AG04450 (cell line): ENCODE results near the gene TMEM184C. TPM values are rescaled to one million over a fixed set of nuclear protein-coding genes. Genes with fewer than 3 reads are reported as not detected.

Source experiments
- CTCF ChIA-PET: fragments of 300-600, 350-600 bp; formaldehyde crosslinking; extraction: SDS; loops from one replicate; lab custom pipeline; 2022; ENCODE audit warnings: antibody characterized with exemption, inconsistent platforms; lab: Charles Lee
- POLR2A ChIA-PET: fragments of 350-600 bp; formaldehyde crosslinking; extraction: SDS; loops from one replicate; lab custom pipeline; 2021; ENCODE audit warnings: antibody characterized with exemption, inconsistent platforms; lab: Yijun Ruan, JAX
- DNase-seq: peaks from one replicate; pipeline ENCODE4 v3.0.0-alpha.2; 2011; ENCODE audit warnings: low read depth, low spot score
- H3K27ac ChIP-seq: one replicate; pipeline ENCODE4 v1.5.1; 2012; ENCODE audit warnings: low read depth, low read length, control low read depth
- H3K27me3 ChIP-seq: one replicate; pipeline ENCODE4 v1.6.0; 2012; ENCODE audit warnings: low read length; ENCODE audit not compliant: control insufficient read depth, insufficient read depth
- H3K4me3 ChIP-seq: 2 replicates; pipeline ENCODE4 v1.5.1; 2011; ENCODE audit warnings: mild to moderate bottlenecking, low read depth, low read length, control low read depth
- H3K9me3 ChIP-seq: 2 replicates; pipeline ENCODE4 v1.5.1; 2012; ENCODE audit warnings: low read length; ENCODE audit not compliant: control insufficient read depth, insufficient read depth
- polyA plus RNA-seq: library from polyadenylated mRNA; depleted of rRNA; stranded (reverse); fragments of >200 nt; gene quantifications from 2 replicates; pipeline ENCODE4 v1.2.3, GENCODE V29; 2011
- TF ChIP-seq, protein P1 (sequence below): IDR thresholded peaks from 2 replicates; pipeline ENCODE4 v1.5.1; 2011; ENCODE audit warnings: low read depth, low read length, control low read depth, inconsistent platforms

The TMEM184C gene
- polyA plus RNA-seq, 1 experiment, result 40.6 TPM

DNA sequence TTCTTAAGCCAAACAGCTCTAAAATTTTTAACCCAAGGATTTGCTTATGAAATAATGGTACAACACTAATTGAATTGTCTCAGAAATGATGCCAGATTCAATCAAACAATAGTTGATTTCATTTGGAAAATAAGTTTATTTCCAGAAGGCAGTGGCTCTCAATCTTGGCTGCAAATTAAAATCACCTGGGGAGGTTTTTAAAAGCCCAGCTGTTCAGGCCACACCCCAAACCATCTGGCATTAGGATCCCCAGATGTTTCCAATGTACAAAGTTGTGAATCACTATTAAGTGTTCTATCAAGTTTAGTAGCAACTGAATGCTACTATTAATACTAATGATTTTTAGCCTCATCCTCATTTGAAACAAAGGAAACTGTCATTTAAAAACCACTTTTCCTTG lies 22.2 kb downstream of the TMEM184C start:
- ChIA-PET POLR2A (no interaction called here), CTCF (interaction anchor here (2.9 kb wide), 1 partner anchor 227 kb away, joined by 27 read pairs; no protein-coding TSS in a partner anchor)
- H3K4me3 ChIP-seq, result no peak overlapping the region
- no peak overlapping the region for H3K27ac ChIP-seq
- H3K9me3 ChIP-seq, result no peaks in the 10 kb centered on the region
- no peaks in the 10 kb centered on the region for H3K27me3 ChIP-seq
- TF ChIP-seq, protein P1, sequence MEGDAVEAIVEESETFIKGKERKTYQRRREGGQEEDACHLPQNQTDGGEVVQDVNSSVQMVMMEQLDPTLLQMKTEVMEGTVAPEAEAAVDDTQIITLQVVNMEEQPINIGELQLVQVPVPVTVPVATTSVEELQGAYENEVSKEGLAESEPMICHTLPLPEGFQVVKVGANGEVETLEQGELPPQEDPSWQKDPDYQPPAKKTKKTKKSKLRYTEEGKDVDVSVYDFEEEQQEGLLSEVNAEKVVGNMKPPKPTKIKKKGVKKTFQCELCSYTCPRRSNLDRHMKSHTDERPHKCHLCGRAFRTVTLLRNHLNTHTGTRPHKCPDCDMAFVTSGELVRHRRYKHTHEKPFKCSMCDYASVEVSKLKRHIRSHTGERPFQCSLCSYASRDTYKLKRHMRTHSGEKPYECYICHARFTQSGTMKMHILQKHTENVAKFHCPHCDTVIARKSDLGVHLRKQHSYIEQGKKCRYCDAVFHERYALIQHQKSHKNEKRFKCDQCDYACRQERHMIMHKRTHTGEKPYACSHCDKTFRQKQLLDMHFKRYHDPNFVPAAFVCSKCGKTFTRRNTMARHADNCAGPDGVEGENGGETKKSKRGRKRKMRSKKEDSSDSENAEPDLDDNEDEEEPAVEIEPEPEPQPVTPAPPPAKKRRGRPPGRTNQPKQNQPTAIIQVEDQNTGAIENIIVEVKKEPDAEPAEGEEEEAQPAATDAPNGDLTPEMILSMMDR, result no peak
- no peak for DNase-seq

DNA sequence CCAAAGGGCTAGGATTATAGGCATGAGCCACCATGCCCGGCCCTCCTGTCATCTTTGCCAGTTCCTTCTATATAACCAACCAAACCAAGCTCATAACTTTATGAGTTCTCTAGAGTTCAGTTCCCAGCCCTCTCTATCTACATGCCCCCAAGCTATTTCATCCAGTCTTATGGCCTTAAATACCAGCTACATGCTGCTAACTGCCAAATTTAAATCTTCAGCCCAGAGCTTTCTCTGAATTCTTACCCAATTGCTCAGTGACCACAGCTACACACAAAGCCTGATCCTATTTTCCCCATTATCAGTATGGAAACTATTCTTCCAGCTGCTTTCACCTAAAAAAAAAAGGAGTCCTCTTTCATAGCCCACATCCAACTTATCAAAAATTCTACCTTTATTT lies 23.1 kb downstream of the TMEM184C start:
- Histone ChIP-seq H3K27me3 (no peaks in the 10 kb centered on the region), H3K9me3 (no peaks in the 10 kb centered on the region), H3K27ac (no peak overlapping the region), H3K4me3 (no peak overlapping the region)
- TF ChIP-seq, protein P1, result no peak
- ChIA-PET POLR2A (no interaction called here), CTCF (interaction anchor here (0.6 to 2.9 kb wide), 2 partner anchors 226 to 637 kb away, joined by 3 to 27 read pairs; no protein-coding TSS in a partner anchor)
- no peak for DNase-seq

DNA sequence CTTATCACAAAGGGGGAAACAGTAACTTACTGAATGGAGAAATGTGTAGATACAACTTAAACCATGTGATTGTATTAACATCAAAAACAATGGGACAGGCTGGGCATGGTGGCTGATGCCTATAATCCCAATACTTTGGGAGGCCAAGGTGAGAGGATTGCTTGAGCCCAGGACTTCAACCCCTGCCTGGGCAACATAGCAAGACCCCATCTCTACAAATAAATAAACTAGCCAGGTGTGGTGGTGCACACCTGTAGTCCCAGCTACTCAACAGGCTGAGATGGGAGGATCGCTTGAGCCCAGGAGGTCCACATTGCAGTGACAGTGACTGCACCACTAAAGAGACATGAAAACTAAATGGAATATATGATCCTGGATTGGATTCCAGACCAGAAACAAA lies 26.4 kb downstream of the TMEM184C start:
- CTCF ChIA-PET, result interaction anchor here (0.9 to 6.1 kb wide), 3 partner anchors 10 to 223 kb away, joined by 3 to 83 read pairs (median 4); no protein-coding TSS in a partner anchor
- H3K4me3 ChIP-seq, result no peak overlapping the region
- POLR2A ChIA-PET, result no interaction called here
- TF ChIP-seq, protein P1, result no peak
- H3K9me3 ChIP-seq, result no peaks in the 10 kb centered on the region
- DNase-seq, result no peak
- H3K27me3 ChIP-seq, result no peaks in the 10 kb centered on the region
- no peak overlapping the region for H3K27ac ChIP-seq

DNA sequence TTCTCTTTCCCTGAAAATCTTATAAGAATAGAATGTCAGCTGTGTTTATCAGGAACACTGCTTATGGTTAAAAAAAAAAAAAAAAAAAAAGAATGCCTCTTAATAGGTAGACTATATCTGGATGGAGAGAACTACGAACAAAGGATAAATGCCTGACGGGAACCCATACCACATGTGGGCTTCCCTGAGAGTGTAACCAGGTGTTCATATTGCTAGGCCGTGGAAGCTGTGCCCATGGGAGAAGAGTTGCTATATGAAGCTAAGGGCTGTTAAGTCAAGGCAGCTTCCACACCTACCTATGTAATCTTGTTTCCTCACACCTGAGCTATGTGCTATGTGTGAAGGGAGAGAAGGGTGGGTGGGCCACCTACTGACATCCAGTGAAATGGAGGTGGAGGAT lies 27.3 kb downstream of the TMEM184C start:
- ChIA-PET CTCF (interaction anchor here (0.6 to 6.1 kb wide), 7 partner anchors 11 to 225 kb away, joined by 3 to 83 read pairs (median 3); no protein-coding TSS in a partner anchor), POLR2A (interaction anchor here (0.5 to 0.7 kb wide), 2 partner anchors 223 to 695 kb away, joined by 5 read pairs; no protein-coding TSS in a partner anchor)
- Histone ChIP-seq H3K4me3 (no peak overlapping the region), H3K9me3 (no peaks in the 10 kb centered on the region), H3K27ac (no peak overlapping the region), H3K27me3 (no peaks in the 10 kb centered on the region)
- TF ChIP-seq, protein P1, result no peak
- no peak for DNase-seq

DNA sequence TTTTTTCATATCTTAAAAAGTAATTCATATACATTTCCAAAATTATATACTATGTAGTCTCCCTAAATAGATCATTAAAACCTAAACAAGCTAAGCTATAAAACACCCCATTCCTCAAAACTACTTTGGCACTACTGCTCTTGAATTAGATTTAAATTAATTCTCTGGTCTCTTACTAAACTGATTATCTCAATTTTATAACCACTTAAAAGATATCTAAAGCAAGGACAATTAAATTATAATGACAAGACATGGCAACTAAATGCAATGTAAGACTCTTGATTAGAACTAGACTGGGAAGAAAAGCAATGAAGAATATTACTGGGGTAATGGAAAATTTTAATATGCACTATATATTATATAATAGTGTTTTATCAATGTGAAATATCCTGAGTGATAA lies 27.9 kb downstream of the TMEM184C start:
- DNase-seq, result no peak
- Histone ChIP-seq H3K27ac (no peak overlapping the region), H3K9me3 (no peaks in the 10 kb centered on the region), H3K4me3 (no peak overlapping the region), H3K27me3 (no peaks in the 10 kb centered on the region)
- ChIA-PET POLR2A (interaction anchor here (0.7 kb wide), 1 partner anchor 222 kb away, joined by 5 read pairs; no protein-coding TSS in a partner anchor), CTCF (interaction anchor here (0.6 to 6.1 kb wide), 3 partner anchors 120 to 224 kb away, joined by 3 to 83 read pairs (median 6); no protein-coding TSS in a partner anchor)
- TF ChIP-seq, protein P1, result no peak
